Measurements from ENCODE around the gene RALGAPA2. TPM values are rescaled to one million over a fixed set of nuclear protein-coding genes. Genes with fewer than 3 reads are reported as not detected.

RALGAPA2 gene
- total RNA-seq, 1 donor from 2014 or later: 52.0 TPM

DNA sequence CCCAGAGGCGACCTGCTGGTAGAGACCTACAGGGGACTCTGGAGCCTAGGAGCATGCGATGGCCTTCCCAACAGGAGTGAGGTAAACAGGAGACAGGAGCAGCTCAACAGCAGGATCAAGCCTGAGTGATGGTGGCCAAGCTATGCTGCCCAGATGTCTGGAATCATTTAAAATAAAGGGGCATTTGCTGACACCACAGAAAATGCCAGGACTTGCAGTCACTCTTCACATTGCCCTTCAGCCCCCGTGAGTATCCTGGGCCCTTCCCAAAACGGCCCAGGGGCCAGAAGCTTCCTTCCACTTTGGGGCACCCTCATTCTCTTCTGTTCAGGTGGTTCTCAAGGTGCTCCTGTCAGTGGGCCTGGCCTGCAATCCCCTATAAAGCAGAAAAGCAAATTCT lies 321.3 kb downstream of the RALGAPA2 start:
- DNase-seq (ENCODE audit: low spot score): no peak
- no peak for ATAC-seq

DNA sequence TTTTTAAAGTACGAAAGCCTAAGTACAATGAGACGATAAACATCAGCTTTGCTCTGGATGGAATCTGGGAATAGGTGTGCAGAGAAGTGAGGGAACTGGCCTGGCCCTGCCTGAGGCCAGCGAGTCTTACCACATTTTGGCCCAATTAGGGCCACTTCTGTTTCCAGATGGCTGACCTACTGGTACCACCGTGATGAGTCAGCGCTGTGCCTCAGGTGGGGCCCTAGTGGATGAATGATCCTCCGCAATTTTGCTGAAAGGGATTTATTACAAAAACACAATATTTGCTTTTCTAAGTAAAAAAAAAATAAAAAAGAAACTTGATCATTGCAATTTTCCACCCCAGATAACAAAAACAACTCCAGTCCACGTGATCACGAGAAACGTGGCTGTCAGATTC lies 322.1 kb downstream of the RALGAPA2 start:
- DNase-seq (ENCODE audit: low spot score) (no peak), ATAC-seq (no peak)

GRCh38 chr20:20386192-20386591 lies 326.3 kb downstream of the RALGAPA2 start:
- no peak for DNase-seq (ENCODE audit: low spot score)
- ATAC-seq: no peak

GRCh38 chr20:20375862-20376261 lies 336.6 kb downstream of the RALGAPA2 start:
- ATAC-seq: no peak
- DNase-seq (ENCODE audit: low spot score): no peak

DNA sequence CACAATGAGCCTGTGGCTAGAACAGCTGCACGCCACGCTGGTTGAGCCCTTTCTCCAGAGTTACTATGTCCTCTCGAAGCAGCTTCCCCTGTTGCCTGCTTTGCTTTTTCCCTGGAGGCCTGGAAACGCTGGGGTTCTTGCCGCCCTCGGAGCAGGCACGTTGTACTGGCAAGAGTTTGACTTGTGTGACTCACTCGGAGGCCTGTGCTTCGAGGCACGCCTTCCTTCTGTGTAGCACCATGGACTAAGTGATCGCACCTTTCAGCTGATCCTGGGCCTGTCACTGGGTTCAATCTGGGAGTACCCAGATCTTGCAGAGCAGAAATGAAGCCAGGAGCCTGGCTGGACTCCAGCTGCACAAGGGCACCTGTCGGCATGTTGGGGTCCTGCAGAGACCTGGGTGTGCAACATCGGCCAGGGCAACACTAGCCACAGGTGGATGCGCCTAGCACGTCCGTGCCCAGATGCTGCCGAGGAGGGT lies 339.3 kb downstream of the RALGAPA2 start:
- DNase-seq (ENCODE audit: low spot score) (no peak), ATAC-seq (no peak)

DNA sequence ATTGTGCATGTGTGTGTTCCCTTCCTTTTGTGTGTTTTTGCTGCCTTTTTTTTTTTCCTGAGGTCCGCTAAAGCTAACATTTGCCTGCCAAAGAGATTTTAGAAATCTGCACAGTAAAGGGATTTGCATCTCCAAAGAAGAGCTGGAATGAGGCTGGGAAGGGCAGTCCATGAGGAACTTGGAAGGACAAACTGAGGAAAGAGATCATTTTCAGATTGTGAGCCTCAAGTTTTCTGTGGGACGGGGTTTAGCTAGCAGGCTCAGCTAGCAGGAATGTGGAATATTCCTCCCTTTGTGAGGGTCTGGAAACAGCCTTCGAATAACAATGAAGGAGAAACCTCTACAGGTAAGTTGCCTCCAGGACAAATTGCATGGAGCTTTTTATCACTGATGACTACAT lies 340.8 kb downstream of the RALGAPA2 start:
- no peak for DNase-seq (ENCODE audit: low spot score)
- ATAC-seq: no peak

DNA sequence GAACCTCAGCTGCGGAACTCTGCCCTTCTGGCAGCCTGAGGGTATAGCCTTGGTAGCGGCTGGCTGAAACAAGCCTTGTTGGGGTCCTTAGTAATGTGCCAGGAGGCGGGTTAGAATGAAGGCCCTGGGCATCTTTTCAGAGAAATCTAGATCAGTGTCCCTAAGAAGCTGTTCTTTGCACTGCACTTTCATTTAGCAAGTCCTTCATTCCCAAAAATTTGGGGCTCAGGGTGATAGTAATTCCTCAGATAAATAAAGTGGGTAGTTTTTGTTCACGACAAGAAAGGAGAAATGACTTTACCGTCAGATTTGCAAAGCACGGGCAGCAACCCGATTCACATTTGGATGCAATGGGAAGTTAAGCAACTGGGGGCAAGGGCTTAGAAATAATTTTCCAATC lies 341.4 kb downstream of the RALGAPA2 start:
- DNase-seq (ENCODE audit: low spot score): no peak

GRCh38 chr20:20370094-20370575 lies 342.3 kb downstream of the RALGAPA2 start:
- ATAC-seq (no peak), DNase-seq (ENCODE audit: low spot score) (no peak)

More for the DNA sequence above, 341.4 kb downstream of the RALGAPA2 start:
- ATAC-seq: no peak

- ATAC-seq (peak; percentile 62), DNase-seq (ENCODE audit: low spot score) (no peak)
These were observed 343.0 kb downstream of the RALGAPA2 start for GRCh38 chr20:20369250-20370093.

- DNase-seq (ENCODE audit: low spot score) (no peak), ATAC-seq (peak; percentile 51)
These were observed 343.8 kb downstream of the RALGAPA2 start for GRCh38 chr20:20368418-20369249.

- DNase-seq (ENCODE audit: low spot score) (no peak), ATAC-seq (no peak)
These were observed 344.6 kb downstream of the RALGAPA2 start, which contains the start of gene INSM1 for GRCh38 chr20:20367575-20368417. TSS of gene INSM1 (plus strand) at chr20:20368104. CDS start at chr20:20368268, 164 bp downstream.

GRCh38 chr20:20366876-20367574 lies 345.4 kb downstream of the RALGAPA2 start:
- ATAC-seq (no peak), DNase-seq (ENCODE audit: low spot score) (no peak)

- ATAC-seq (no peak), DNase-seq (ENCODE audit: low spot score) (no peak)
These were observed 345.9 kb downstream of the RALGAPA2 start for GRCh38 chr20:20366551-20366875.

DNA sequence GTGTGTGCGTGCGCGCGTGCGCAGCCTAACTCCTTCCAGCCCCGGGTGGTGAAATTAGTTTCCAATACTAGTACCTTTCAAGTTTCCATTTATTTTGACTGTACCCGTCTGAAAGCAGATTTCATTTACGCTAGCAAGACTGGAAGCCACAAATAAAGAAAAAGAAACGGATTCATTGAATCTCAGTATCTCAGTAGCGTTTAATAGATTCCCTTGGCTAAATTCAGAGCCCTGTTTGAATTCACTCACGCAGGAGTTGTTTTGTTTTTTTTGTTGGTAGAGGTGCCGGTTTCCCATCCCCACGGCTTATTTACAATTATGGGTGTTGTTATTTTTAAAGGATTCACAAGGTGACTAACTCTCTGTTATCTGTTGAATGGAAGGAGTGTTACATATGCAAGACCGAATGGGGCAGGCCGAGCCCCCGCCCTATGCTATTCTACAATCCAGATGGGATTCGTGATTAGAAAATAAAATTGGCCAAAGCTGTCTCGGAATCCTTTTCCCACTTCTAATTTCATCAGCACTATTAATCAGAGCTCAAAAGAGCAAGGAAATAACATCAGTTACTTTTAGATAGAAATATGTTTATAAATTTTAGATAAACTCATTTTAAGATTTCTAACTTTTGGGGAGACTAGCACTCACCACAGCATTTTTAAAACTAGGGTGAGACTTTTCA lies 346.8 kb downstream of the RALGAPA2 start:
- DNase-seq (ENCODE audit: low spot score) (no peak), ATAC-seq (no peak)

DNA sequence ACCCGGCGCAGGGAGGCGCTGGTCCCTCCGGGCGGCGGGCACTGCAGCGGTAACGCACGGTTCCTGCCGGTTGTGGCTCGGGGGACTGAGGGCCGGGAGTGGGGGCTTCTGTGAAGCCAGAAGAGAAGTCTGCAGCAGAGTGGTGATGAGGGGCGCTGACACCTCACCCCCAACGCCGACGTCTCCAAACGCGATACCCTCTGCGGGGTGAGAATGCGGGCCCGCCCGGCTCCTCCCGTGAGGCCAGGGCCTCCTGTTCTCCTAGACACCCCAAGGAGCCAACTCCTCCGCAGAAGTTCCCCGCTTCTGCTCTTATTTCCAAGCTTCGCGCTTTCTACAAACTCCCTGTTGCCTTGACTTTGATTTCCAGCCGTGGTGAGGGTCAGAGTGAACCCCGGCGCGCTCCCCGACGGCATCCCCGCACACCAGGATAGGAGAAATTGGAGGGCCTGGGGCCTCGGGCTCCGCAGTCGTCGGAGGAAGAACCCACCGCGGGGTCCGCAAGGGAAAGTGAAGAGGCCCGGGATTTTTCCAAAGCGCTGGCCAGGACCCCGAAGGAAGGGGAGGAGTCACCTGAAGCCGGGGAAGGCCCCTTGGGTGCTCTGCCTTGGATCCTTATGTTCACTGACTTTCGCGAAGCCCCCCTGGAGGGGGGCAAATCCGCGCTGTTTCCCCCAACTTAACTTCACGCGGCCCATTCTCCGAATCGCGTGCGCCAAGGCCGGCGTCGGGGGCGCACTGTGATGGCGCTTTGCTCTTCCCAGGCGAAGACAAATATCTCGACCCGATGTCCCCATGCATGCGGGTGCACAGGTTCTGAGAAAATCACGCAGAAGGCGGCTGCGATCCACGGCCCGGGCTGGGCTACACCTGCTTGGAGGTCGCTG lies 347.6 kb downstream of the RALGAPA2 start:
- no peak for ATAC-seq
- DNase-seq (ENCODE audit: low spot score): no peak

DNA sequence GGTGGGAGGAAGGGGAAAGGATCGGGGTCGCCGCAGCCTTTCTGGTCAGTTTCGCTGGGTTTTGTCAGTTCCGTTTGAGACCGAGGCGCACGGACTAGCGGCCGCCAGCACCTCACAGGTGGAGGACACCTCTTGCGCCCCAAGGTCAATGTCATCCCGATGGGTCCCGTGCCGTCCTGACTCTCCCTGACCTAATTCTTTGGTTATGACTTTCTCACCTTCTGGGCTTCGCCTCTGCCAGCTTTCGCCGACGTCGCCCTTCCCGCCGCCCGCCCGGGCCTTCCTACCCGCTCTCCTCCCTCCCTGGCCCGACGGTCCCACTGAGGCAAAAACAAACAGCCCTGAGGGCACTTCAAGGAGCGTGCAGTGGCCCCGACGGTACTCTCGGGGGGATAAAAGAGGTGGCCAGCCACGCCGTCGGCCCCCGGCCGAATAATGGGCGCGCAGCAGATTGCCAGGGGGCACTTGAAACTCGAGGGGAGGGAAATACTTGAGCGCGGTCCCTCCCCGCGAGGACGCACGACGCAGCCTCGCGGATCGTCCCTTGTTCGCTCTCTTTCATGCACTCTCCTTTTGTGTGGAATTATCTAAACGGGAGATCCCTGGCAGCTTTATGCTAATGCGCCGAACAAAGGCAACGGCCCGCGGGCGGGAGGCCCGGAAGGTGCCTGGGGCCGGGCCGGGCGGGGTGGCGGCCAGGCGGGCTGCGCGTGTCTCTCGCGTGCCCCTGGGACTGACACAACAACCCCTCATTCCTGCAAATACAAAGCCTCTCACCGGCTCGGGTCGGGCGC lies 348.4 kb downstream of the RALGAPA2 start:
- no peak for DNase-seq (ENCODE audit: low spot score)
- ATAC-seq: no peak

DNA sequence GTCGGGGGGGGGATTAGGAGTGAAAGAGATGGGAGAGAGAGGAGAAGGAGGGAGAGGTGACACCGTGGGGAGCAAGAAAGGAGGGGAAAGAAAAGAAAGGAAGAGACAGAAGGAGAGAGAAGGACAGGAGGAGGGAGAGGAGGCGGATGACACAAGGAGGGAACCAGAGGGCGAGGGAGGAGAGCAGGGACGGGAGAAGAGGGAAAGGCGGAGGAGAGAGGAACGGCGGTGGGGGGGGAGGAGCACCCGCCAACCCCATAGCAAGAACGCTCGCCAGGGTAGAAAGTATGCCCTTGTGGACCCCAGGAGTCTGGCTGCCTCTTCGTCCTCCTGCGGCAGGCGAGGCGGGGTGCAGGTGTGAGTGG lies 349.0 kb downstream of the RALGAPA2 start:
- ATAC-seq (no peak), DNase-seq (ENCODE audit: low spot score) (no peak)
